Ectodermal cell (in vitro differentiated cells): ENCODE data around the gene HSPA8.

Source experiments
- H3K27ac ChIP-seq: 2 replicates; pipeline ENCODE4 v1.7.0; 2013; ENCODE audit warnings: mild to moderate bottlenecking, low read depth, low read length; ENCODE audit not compliant: insufficient read depth, poor library complexity, severe bottlenecking
- H3K27me3 ChIP-seq: 2 replicates; pipeline ENCODE4 v1.7.0; 2013; ENCODE audit warnings: mild to moderate bottlenecking, low read length; ENCODE audit not compliant: insufficient read depth, control insufficient read depth, poor library complexity, severe bottlenecking
- H3K36me3 ChIP-seq: one replicate; pipeline ENCODE4 v1.7.0; 2013; ENCODE audit warnings: low read length; ENCODE audit not compliant: control insufficient read depth, insufficient read depth
- H3K4me1 ChIP-seq: one replicate; pipeline ENCODE4 v1.7.0; 2013; ENCODE audit warnings: low read length; ENCODE audit not compliant: control insufficient read depth, insufficient read depth
- H3K4me3 ChIP-seq: 2 replicates; pipeline ENCODE4 v1.7.0; 2013; ENCODE audit warnings: low read depth, low read length, control low read depth; ENCODE audit not compliant: insufficient read depth
- H3K9me3 ChIP-seq: 2 replicates; pipeline ENCODE4 v1.7.0; 2013; ENCODE audit warnings: mild to moderate bottlenecking, low read length, moderate library complexity; ENCODE audit not compliant: control insufficient read depth
- WGBS, 2 experiments: methylation state at CpG; one replicate each; pipeline ENCODE4 v1.1.7; 2013; ENCODE audit warnings: missing lambda C conversion rate in 2 of 2; 5-methylcytosine and 5-hydroxymethylcytosine counted together

HSPA8 gene

DNA sequence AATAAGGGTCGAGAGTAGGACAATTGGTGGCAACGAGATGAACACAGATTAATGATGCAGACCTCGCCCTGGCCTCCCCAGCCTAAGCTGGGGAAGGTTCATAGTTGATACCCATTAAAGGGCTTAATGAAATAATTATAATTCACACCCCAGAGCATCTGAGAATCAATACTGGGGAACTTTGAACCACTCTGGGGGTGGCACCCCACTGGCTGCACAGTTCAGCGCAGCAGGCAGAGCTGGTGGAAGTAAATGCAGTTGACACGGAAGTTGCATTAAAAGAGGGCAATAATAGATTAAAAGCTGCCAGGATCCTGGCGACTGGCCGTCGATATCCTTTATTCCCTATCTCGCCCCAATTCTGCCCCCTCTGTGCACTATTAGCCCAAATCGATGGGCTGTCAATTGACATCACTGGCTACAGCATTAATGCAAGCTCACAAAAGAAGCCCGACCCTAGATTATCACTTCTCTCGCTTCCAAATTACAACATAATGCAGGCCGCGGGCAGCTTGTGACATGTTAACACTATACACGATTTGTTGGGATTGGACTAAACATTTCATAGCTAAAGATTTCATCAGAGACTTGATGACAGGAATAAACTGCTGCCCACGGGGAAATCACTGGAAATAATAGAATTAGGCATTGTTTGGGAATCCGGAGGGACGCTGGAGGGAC is 14.5 kb downstream of the HSPA8 start:
- no peaks in the 10 kb centered on the region for H3K27me3 ChIP-seq
- H3K27ac ChIP-seq, result no peak overlapping the region
- no peak overlapping the region for H3K4me3 ChIP-seq
- WGBS, 2 experiments, result 93% methylated on average over 18 of the region's 18 CpGs
- no peaks in the 10 kb centered on the region for H3K36me3 ChIP-seq
- no peaks in the 10 kb centered on the region for H3K4me1 ChIP-seq
- no peaks in the 10 kb centered on the region for H3K9me3 ChIP-seq

DNA sequence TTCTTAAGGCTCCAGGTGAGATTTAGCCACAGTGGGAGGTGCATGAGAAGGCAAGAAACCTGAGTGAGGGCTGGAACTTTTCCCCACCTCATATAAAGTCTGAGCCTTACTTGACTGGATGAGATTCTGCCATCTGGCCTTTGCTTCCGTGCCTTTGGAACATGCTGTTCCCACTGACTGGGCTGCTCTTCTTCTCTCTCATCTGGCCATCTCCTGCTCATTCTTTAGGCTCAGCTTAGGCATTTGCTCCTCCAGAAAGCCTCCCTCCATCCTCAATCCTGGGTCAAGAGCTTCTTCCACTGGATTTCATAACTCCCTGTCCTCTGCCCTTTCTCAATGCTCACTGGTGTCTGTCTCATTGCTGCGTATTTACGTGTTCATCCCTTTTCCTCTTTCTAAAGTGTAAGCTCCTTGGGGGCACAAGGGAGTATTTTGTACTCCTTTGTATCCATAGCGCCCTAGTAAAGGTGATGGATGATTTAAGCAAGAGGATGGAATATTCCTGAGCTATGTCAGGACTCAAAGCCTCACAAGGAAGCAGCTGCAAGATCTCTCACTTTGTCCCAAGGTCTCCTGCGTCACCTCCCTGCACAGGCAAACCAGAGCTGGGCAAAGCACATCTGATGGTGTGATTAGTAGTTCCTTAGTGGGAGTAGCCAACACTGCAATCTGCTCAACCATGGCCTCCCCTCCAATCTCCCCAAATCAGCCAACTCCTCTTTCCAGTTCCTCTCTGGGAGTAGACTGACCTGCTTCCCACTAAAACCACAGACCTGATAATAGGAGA is 15.3 kb downstream of the HSPA8 start:
- Histone ChIP-seq H3K36me3 (no peaks in the 10 kb centered on the region), H3K27me3 (no peaks in the 10 kb centered on the region), H3K27ac (no peak overlapping the region), H3K9me3 (no peaks in the 10 kb centered on the region), H3K4me1 (no peaks in the 10 kb centered on the region), H3K4me3 (no peak overlapping the region)
- 96% methylated on average over 5 of the region's 5 CpGs for WGBS, 2 experiments

DNA sequence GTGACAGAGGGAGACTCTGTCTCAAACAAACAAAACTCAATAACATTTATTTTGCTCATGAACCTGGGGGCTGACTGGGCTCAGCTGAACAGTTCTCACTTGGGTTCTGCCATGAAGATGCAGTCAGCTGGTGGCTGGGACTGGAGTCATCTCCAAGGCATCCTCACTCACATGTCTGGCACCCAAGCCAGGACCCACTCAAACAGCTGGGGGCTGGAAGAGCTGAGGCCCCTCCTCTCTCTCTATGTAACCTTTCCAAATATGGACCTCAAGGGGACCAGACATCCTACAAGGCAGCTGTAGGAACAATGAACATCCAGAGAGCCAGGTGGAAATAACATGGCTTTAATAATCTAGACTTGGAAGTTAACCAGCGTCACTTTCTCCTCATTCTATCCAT is 16.8 kb downstream of the HSPA8 start:
- Histone ChIP-seq H3K36me3 (no peaks in the 10 kb centered on the region), H3K27ac (no peak overlapping the region), H3K4me3 (no peak overlapping the region), H3K9me3 (no peaks in the 10 kb centered on the region), H3K4me1 (no peaks in the 10 kb centered on the region), H3K27me3 (no peaks in the 10 kb centered on the region)
- 67 to 90% methylated on average over 1 of the region's 1 CpG for WGBS, 2 experiments

DNA sequence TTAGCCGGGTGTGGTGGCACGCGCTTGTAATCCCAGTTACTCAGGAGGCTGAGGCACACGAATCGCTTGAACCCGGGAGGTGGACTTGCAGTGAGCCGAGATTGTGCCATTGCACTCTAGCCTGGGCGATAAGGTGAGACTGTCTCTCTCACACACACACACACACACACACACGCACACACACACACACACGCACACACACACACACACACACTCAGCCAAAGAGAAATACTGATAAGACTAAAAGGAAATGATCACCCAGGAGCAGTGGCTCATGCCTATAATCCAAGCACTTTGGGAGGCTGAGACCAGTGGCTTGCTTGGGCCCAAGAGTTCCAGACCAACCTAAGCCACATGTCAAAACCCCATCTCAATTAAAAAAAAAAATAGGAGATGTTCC is 20.8 kb downstream of the HSPA8 start:
- WGBS, 2 experiments, result 84 to 89% methylated on average over 10 of the region's 10 CpGs
- Histone ChIP-seq H3K27me3 (no peaks in the 10 kb centered on the region), H3K4me1 (no peaks in the 10 kb centered on the region), H3K36me3 (no peaks in the 10 kb centered on the region), H3K4me3 (no peak overlapping the region), H3K27ac (no peak overlapping the region), H3K9me3 (no peaks in the 10 kb centered on the region)

DNA sequence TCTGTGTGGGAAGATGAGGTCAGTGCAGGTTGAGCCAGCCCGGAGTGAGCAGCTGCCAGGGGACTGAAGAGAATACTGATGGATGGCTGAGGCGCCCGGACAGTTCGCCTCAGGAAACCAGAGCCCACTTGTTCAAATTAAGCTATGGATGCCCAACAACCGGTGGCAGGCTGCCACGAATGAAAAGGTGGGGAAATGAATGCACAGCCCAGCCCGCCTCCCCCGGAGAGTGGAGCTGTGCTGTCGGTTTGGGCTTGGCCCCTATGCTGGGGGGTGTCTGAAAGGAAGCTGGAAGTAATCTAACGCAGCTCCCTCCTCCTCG is 21.9 kb downstream of the HSPA8 start:
- Histone ChIP-seq H3K4me3 (no peak overlapping the region), H3K4me1 (no peaks in the 10 kb centered on the region), H3K36me3 (no peaks in the 10 kb centered on the region), H3K9me3 (no peaks in the 10 kb centered on the region), H3K27ac (no peak overlapping the region), H3K27me3 (no peaks in the 10 kb centered on the region)
- WGBS, 2 experiments, result 80 to 81% methylated on average over 11 of the region's 11 CpGs

DNA sequence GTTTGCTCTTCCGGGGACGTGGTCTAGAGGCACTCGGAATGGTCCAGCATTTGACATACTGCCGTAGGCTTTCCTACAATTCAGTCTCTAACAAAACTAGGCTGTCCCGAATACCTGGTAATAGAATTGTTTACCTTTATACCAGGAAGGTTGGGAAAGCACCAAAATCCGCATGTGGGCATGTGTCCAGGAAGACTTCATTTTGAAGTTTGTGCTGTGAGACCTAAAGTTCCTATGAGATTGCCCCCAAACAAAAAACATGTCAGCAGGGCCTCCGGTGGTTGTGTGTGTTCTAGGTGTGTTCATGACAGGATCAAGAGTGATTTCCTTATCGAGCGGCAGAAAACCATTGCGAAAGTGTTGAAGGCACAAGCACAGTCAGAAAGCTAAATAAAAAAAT is 26.1 kb downstream of the HSPA8 start:
- WGBS, 2 experiments, result 93 to 95% methylated on average over 10 of the region's 10 CpGs
- Histone ChIP-seq H3K9me3 (no peaks in the 10 kb centered on the region), H3K27ac (no peak overlapping the region), H3K36me3 (no peaks in the 10 kb centered on the region), H3K4me1 (no peaks in the 10 kb centered on the region), H3K27me3 (no peaks in the 10 kb centered on the region), H3K4me3 (no peak overlapping the region)

DNA sequence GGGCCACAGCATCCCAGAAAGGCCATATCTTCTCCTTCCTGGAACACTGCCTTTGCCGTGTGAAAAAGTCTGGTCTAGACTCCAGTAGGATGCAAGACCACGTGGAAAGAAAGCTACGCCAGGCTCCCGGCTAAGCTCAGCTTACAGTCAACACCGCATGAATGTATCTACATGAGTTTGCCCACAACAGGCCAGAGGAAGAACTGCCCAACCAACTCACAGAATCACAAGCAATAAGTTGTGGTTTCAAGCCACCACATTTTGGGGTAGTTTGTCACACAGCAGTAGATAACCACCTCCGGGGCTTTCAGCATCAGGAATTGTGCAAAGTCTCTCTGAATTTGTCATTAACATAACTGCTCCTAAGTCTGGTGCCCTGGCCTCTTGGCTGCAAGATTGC is 27.3 kb downstream of the HSPA8 start:
- Histone ChIP-seq H3K4me3 (no peak overlapping the region), H3K4me1 (no peaks in the 10 kb centered on the region), H3K9me3 (no peaks in the 10 kb centered on the region), H3K27ac (no peak overlapping the region), H3K36me3 (no peaks in the 10 kb centered on the region), H3K27me3 (no peaks in the 10 kb centered on the region)
- 90 to 93% methylated on average over 6 of the region's 6 CpGs for WGBS, 2 experiments

DNA sequence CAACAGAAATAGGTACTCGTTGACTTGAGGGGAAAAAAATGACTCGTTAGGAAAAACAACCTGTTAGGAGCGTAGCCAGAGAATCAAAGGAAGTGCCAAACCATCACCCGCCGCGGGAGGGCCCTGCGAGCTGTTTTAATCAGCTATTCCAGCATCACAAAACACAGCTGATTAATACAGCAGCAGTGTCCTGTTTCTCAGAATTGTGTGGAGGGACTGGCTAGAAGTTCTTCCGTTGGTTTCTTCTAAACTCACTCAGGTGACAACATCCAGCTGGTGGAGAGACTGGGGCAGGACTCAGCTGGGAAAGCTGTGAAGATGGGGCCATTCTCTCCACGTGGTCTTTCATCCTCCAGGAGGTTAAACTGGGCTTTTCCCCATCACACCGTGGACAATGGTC is 28.0 kb downstream of the HSPA8 start:
- 74 to 78% methylated on average over 10 of the region's 10 CpGs for WGBS, 2 experiments
- H3K36me3 ChIP-seq, result no peaks in the 10 kb centered on the region
- no peak overlapping the region for H3K4me3 ChIP-seq
- H3K27ac ChIP-seq, result no peak overlapping the region
- no peaks in the 10 kb centered on the region for H3K27me3 ChIP-seq
- no peaks in the 10 kb centered on the region for H3K4me1 ChIP-seq
- H3K9me3 ChIP-seq, result no peaks in the 10 kb centered on the region

DNA sequence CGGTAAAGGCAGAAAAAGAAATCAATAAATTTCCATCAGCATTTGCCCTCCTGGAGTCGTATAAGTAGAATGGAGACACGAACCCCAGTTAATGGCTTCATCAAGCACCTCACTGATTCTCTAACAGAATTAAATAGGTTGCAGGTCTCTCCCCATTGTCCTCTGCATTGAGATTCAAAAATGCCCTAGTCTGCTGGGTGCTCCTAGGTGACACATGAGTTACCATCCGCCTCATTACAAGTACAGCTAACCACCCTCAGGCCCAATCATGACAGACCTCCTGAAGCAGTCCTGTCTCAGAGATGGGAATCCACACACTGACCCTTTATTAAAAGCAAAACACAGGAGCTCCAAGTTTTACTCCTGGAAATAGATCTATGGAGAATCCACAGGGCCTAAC is 31.4 kb downstream of the HSPA8 start:
- H3K9me3 ChIP-seq, result no peaks in the 10 kb centered on the region
- 63 to 67% methylated on average over 4 of the region's 4 CpGs for WGBS, 2 experiments
- no peaks in the 10 kb centered on the region for H3K4me1 ChIP-seq

DNA sequence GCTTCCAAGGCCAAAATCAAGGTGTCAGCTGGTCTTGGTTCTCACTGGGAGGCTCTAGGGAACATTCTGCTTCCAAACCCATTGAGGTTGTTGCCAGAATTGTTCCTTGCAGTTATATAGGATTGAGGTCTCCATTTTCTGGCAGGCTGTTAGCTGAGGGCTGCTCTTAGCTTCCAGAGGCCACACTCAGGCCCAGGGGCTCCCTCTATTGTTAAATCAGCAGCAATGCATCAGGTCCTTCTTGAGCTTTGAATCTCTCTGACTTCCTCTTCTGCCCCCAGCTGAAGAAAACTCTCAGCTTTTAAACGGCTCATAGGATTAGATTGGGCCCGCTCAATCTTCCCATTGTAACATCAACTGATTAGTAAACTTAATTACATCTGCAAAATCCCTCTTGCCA is 41.0 kb downstream of the HSPA8 start:
- no peak overlapping the region for H3K27ac ChIP-seq
- 64 to 84% methylated on average over 2 of the region's 2 CpGs for WGBS, 2 experiments

More for the DNA sequence above, 31.4 kb downstream of the HSPA8 start:
- Histone ChIP-seq H3K4me3 (no peak overlapping the region), H3K27me3 (no peaks in the 10 kb centered on the region), H3K36me3 (no peaks in the 10 kb centered on the region), H3K27ac (no peak overlapping the region)

More for the DNA sequence above, 41.0 kb downstream of the HSPA8 start:
- Histone ChIP-seq H3K9me3 (no peaks in the 10 kb centered on the region), H3K36me3 (no peaks in the 10 kb centered on the region), H3K4me3 (no peak overlapping the region), H3K27me3 (no peaks in the 10 kb centered on the region), H3K4me1 (no peaks in the 10 kb centered on the region)
